Activated naive CD4-positive, alpha-beta T cell treated with anti-CD3 and anti-CD28 coated beads, Interleukin-2, amount 50 U/mL, for 72 hours (primary cell): ENCODE results near the gene LRRC18. TPM values are rescaled to one million over a fixed set of nuclear protein-coding genes. Genes with fewer than 3 reads are reported as not detected.
A peak's percentile ranks its signal among the peaks of the same experiment; 100 is the strongest.

Experiments
- ATAC-seq, 2 donors: fragments of 150-1000 bp; cut with Tn5 transposase; 2 replicates each; pipeline ENCODE4 v1.10.0; 2021; ENCODE audit warnings: mild to moderate bottlenecking in 2 of 2, moderate library complexity in 2 of 2
- DNase-seq, 2 donors: peaks; one replicate each; pipeline ENCODE4 v3.0.0; 2021 to 2022; ENCODE audit warnings: low spot score in 2 of 2
- H3K27ac Mint-ChIP-seq, 2 donors: one replicate each; pipeline ENCODE4 v1.8.0; 2022; ENCODE audit warnings: mild to moderate bottlenecking in 2 of 2, mixed read lengths in 2 of 2
- H3K36me3 Mint-ChIP-seq, 2 donors: one replicate each; pipeline ENCODE4 v1.8.0; 2022; ENCODE audit warnings: mixed read lengths in 2 of 2
- H3K9me3 Mint-ChIP-seq, 2 donors: one replicate each; pipeline ENCODE4 v1.8.0; 2022; ENCODE audit warnings: mixed read lengths in 2 of 2
- total RNA-seq, 2 donors: library from RNA; stranded (reverse); gene quantifications; one replicate each; pipeline ENCODE4 v1.2.3, GENCODE V29; 2022

The LRRC18 gene
- total RNA-seq, 2 donors from 2014 or later = not detected

- H3K9me3 Mint-ChIP-seq = no peaks in the 10 kb centered on the region
- ATAC-seq = no peak
- H3K27ac Mint-ChIP-seq = peak overlapping the region in 1 of 2 donors; percentile 79
- no peaks in the 10 kb centered on the region for H3K36me3 Mint-ChIP-seq
- no peak for DNase-seq
Observed at GRCh38 chr10:48899781-48900180, 39.9 kb downstream of the LRRC18 start.

- no peak overlapping the region for H3K27ac Mint-ChIP-seq
- H3K36me3 Mint-ChIP-seq = no peaks in the 10 kb centered on the region
- no peak for DNase-seq
Observed at GRCh38 chr10:48898426-48898825, 41.2 kb downstream of the LRRC18 start.

GRCh38 chr10:48897441-48897790, 42.2 kb downstream of the LRRC18 start:
- Mint-ChIP-seq H3K27ac (no peak overlapping the region), H3K36me3 (no peaks in the 10 kb centered on the region), H3K9me3 (no peaks in the 10 kb centered on the region)
- no peak for DNase-seq
- ATAC-seq = no peak

More at GRCh38 chr10:48898426-48898825, 41.2 kb downstream of the LRRC18 start:
- no peaks in the 10 kb centered on the region for H3K9me3 Mint-ChIP-seq
- ATAC-seq = no peak

GRCh38 chr10:48896756-48897440, 42.7 kb downstream of the LRRC18 start:
- H3K36me3 Mint-ChIP-seq = no peaks in the 10 kb centered on the region
- no peak for ATAC-seq
- DNase-seq = no peak
- H3K9me3 Mint-ChIP-seq = no peaks in the 10 kb centered on the region
- H3K27ac Mint-ChIP-seq = no peak overlapping the region

DNA sequence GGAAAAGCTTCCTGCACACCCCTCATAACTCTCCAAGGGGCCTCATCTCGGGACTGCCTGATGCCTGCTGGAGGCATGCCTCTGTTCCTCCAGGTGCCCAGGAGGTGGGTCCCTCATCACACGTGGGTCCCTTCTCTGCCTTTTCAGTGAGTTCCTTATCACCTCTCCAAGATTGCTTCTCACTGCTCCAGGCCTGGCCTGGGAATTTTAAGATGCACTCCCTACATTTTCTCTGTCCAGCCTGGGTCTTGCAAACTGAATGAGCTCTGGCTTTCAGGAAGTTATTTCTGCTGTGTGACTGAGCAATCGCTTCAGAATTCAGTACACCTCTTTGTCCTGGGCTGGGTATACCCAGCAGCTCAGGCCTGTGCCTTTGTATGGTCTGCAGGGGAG, 43.8 kb downstream of the LRRC18 start:
- Mint-ChIP-seq H3K27ac (no peak overlapping the region), H3K9me3 (no peaks in the 10 kb centered on the region), H3K36me3 (no peaks in the 10 kb centered on the region)
- DNase-seq (no peak), ATAC-seq (no peak)

- ATAC-seq (no peak), DNase-seq (no peak)
- no peaks in the 10 kb centered on the region for H3K36me3 Mint-ChIP-seq
- no peak overlapping the region for H3K27ac Mint-ChIP-seq
- no peaks in the 10 kb centered on the region for H3K9me3 Mint-ChIP-seq
Observed at GRCh38 chr10:48894911-48895802, 44.5 kb downstream of the LRRC18 start.

GRCh38 chr10:48890888-48891850, 48.5 kb downstream of the LRRC18 start:
- DNase-seq (no peak), ATAC-seq (no peak)
- H3K9me3 Mint-ChIP-seq = no peaks in the 10 kb centered on the region
- no peak overlapping the region for H3K27ac Mint-ChIP-seq
- no peaks in the 10 kb centered on the region for H3K36me3 Mint-ChIP-seq

- no peak for ATAC-seq
- H3K9me3 Mint-ChIP-seq = no peaks in the 10 kb centered on the region
- no peak overlapping the region for H3K27ac Mint-ChIP-seq
- H3K36me3 Mint-ChIP-seq = no peaks in the 10 kb centered on the region
- DNase-seq = no peak
Observed at GRCh38 chr10:48887982-48888381, 51.7 kb downstream of the LRRC18 start.

DNA sequence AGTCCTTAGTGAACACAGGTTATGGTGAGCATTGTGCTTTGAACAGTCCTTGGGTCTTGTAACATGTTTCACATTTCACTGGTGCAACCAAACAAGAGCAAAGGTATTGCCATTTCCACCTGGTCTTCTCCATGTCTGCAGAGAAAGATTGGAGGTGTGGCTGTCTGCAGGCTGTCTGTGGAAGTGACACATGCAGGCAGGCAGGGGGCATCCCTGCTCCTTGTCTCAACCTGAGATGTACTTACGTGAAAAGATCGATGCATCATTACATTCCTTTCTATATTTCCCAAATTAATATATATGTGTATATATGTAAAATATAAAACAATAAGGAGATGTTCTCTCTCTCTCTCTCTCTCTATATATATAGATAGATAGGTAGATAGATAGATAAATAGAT, 54.3 kb downstream of the LRRC18 start:
- H3K27ac Mint-ChIP-seq = no peak overlapping the region
- no peaks in the 10 kb centered on the region for H3K36me3 Mint-ChIP-seq
- no peaks in the 10 kb centered on the region for H3K9me3 Mint-ChIP-seq
- ATAC-seq (no peak), DNase-seq (no peak)

GRCh38 chr10:48884179-48885045, 55.2 kb downstream of the LRRC18 start:
- DNase-seq = no peak
- Mint-ChIP-seq H3K9me3 (no peaks in the 10 kb centered on the region), H3K27ac (no peak overlapping the region), H3K36me3 (no peaks in the 10 kb centered on the region)
- ATAC-seq = no peak

DNA sequence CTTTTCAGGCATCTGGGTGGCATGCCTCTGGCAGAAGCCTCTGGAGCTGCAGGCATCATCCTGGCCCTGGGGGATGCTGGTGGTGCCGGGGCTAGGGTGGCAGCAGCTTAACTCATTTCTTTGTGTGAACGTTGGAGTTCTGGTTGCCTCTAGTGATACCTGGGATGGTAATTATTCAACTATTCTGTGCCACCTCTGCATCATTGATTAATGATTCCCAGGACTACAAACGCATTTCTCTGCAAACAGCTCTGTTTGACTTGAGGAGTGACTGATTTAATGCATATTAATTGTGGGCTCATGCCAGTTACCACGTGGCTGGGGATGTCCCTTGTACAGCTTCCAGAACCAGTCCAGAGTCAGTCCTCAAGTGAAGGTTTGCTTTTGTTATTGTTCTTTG, 55.9 kb downstream of the LRRC18 start:
- Mint-ChIP-seq H3K9me3 (no peaks in the 10 kb centered on the region), H3K27ac (no peak overlapping the region), H3K36me3 (no peaks in the 10 kb centered on the region)
- DNase-seq (no peak), ATAC-seq (no peak)

GRCh38 chr10:48882881-48883280, 56.8 kb downstream of the LRRC18 start:
- no peaks in the 10 kb centered on the region for H3K36me3 Mint-ChIP-seq
- no peak for DNase-seq
- ATAC-seq = no peak
- H3K9me3 Mint-ChIP-seq = no peaks in the 10 kb centered on the region
- no peak overlapping the region for H3K27ac Mint-ChIP-seq

GRCh38 chr10:48881937-48882336, 57.7 kb downstream of the LRRC18 start:
- no peaks in the 10 kb centered on the region for H3K36me3 Mint-ChIP-seq
- no peaks in the 10 kb centered on the region for H3K9me3 Mint-ChIP-seq
- ATAC-seq = no peak
- H3K27ac Mint-ChIP-seq = no peak overlapping the region
- no peak for DNase-seq

DNA sequence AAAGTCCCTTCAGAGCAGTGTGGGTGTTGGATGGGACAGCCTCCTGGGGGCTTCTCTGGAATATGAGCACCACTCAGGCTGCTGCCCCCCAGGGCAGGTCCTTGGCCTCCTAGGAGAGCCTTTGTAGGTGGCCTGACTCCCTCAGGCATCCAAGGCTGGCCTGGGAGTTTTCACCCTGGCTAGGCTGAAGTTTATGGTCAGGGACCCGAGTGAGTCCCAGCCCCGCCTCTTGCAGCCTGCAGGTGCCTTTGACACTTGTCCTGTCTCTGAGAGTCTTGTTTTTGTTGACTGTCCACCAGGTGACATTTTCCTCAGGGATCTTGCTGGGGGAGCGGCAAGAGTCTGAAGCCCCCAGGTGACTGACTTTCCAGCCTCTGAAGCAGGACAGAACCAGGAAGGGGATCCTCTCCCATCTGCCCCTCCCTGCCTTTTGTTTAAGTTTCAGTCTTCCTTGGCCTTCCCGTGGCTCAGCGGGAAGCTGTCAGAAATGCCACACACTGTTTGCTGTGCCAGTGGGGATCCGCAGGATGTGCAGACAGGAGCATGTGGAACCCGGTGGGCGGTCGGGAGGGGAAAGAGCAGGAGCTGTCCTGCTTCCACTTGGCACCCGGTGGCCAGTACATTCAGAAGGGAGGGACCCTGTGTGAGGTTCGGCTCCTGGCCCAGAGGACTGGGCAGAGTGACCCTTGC, 59.5 kb downstream of the LRRC18 start:
- no peaks in the 10 kb centered on the region for H3K9me3 Mint-ChIP-seq

GRCh38 chr10:48879451-48879850, 60.2 kb downstream of the LRRC18 start:
- H3K9me3 Mint-ChIP-seq = no peaks in the 10 kb centered on the region
- H3K36me3 Mint-ChIP-seq = no peaks in the 10 kb centered on the region
- ATAC-seq = no peak

More for the DNA sequence above, 59.5 kb downstream of the LRRC18 start:
- no peak overlapping the region for H3K27ac Mint-ChIP-seq
- ATAC-seq (no peak), DNase-seq (no peak)
- H3K36me3 Mint-ChIP-seq = no peaks in the 10 kb centered on the region

More at GRCh38 chr10:48879451-48879850, 60.2 kb downstream of the LRRC18 start:
- DNase-seq = no peak
- no peak overlapping the region for H3K27ac Mint-ChIP-seq
